IPS DF 19.7 (cell line): Measurements from ENCODE around the gene LDLRAD2.

Experiments
- DNase-seq: peaks from one replicate; pipeline ENCODE4 v3.0.0-alpha.2; 2013; ENCODE audit warnings: low read depth, low spot score

The LDLRAD2 gene

DNA sequence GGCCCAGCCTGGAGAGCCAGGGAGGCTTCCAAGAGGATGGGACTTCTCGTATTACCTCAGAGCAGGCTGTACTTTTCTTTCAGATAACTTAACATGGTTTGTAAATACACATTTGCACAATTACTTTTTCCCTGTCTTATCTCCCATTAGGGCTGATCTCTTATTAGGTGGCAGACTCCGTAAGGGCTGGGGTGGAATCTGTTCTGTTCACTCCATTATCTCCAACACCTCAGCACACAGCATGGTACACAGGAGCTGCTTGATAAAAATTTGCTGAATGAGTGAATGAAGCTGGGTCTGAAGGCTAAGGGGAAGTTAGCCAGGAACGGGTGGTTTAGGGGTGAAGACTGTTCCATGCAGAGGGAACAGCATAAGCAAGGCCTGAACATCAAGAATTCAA is 48.9 kb downstream of the LDLRAD2 start:
- DNase-seq, result no peak

DNA sequence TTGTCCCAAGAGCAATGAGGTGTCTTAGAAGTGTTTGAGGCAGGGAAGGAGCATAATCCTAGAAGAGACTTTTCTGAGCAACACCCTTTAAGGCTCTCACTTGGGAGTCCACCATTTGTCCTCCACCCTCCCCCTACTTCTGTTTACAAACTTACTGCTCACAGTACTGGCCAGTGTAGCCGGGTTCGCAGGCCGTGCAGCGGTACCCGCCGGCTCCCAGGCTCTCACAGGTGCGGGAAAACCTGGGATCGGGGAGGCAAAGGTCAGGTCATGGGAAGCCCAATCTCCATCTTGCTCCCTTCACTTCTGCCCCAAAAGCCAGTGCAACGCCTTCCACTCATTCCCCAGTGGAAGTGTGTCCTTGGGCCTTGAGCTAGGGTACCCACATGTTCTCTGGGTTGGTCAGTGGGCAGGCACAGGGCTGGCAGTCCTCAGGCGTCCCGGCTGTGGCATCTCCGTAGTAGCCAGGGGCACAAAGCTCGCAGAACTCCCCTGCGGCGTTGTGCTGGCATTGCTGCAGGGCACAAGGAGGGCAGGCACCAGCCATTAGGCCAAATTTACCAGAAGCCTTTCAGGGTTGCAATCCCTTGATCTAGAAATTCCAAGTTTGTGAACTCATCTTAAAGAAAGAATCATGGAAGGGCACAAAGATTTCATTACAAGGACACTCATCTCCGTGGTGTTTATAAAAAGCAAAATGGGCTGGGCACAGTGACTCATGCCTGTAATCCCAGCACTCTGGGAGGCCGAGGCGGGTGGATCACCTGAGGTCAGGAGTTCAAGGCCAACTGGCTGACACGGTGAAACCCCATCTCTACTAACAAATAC is 49.8 kb downstream of the LDLRAD2 start:
- no peak for DNase-seq

- DNase-seq, result no peak
Observed at GRCh38 chr1:21863981-21864380, 51.9 kb downstream of the LDLRAD2 start.

DNA sequence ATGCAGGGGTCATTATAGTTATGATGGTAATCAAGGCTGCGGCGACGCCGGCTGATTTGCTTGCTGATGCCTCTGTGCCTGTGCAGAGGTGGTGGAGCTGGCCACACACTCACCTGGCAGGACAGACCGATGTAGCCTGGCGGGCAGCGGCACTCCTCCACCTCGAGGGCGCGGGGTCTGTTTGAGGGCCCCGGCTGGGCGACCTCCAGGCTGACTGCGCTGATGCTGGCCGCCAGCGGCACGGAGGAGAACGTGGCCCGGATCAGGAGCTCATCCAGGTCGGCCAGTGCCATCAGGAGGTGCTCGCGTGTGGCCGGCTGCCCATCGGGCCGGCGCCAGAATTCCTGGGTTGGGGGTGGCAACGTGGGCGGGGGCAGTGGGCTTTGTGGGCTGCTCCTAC is 52.7 kb downstream of the LDLRAD2 start:
- DNase-seq, result no peak

DNA sequence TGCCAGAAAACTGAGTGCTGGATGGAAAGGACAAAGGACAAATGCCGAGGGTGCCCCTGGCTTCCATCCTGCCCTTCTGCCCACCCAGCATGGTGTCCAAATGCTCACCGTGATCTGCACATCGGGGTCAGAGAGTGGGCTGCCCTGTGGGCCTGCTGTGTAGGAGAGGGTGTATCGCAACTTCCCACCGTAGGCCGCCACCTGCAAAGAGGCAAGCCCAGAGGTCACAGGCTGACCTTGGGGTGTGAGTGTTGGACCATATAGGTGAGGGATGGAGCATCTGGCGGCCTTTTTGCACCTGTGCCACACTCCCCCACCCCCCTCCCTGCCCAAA is 53.5 kb downstream of the LDLRAD2 start:
- no peak for DNase-seq

DNA sequence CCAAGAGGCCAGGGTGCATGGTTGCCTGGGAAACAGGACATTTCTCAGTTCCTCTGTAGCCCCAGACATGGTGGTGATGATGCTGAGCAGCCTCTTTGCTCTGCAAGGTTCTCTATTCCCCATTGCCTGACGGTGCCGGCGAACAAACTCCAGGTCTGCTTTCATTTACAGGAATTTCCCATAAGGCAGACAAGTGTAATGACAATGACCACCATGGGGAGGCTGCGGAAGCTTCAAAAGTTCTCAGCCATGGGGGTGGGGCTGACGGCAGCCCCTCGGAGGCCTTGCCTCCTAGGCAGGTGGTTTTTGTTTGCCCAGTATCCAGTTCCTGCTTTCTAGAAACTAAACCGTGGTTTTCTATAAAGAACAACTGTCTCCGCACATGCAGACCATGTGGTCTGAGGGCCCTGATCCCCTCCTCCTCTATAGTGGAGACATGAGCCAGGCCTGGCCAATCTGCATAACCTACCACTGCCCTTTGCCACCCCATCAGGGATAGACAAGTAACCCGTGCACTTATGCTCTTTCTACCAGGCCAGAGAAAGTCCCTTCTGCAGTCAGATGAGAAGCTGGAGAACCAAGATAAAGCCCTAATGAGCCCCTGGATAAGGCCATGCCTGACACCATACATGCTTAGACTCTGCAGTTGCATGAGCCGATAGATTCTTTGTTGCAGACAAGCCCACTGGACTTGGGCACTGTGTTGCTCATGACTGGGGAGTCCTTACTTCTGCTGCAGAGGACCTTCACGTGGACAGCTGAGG is 54.1 kb downstream of the LDLRAD2 start:
- peak; percentile 17 for DNase-seq

- DNase-seq, result no peak
Observed at GRCh38 chr1:21866707-21867043, 54.6 kb downstream of the LDLRAD2 start.

DNA sequence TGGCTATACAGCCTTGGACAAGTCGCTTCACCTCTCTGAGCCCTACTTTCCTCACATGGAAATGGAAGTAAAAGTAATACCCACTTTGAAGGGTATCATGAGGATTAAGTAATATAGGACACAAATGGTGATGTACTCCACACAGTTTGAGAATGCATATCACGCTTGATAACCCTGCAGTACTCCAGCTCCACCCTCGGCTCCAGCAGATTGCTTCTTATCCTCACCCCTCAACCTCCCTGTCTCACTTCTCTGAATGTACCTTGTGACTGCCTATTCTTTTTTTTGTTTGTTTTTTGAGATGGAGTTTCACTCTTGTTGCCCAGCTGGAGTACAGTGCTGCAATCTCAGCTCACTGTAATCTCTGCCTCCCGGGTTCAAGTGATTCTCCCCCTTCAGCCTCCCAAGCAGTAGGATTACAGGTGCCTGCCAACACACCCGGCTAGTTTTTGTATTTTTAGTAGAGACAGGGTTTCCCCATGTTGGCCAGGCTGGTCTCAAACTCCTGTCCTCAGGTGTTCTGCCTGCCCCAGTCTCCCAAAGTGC is 55.5 kb downstream of the LDLRAD2 start:
- DNase-seq, result no peak

- DNase-seq, result no peak
Observed at GRCh38 chr1:21868482-21868881, 56.4 kb downstream of the LDLRAD2 start.

- no peak for DNase-seq
Observed at GRCh38 chr1:21868941-21869454, 56.9 kb downstream of the LDLRAD2 start.

DNA sequence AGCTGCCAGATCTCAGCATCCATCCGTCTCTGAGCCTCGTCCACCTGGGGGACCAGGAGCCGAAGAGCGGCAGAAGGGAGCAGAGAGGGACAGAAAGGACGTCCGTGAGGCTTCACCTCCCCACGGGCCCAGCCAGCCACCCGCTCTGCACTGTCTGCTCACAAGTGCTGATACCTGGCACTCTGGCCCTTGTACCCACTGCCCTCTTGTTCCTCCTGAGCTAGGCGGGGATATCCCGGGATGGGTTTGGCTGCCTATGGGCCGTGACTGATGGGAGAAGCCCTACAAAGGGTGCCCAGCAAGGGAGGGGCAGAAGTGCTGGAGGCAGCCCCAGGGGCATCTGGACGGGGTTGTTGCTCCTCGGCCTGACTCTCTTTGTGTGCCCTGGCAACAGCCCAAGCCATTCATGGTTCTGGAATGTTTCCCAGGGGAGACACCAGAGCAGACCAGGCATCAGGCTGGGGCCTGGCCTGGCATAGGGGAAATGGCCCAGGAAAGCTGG is 57.6 kb downstream of the LDLRAD2 start:
- no peak for DNase-seq

GRCh38 chr1:21870611-21871010 is 58.5 kb downstream of the LDLRAD2 start:
- DNase-seq, result no peak

- DNase-seq, result no peak
Observed at GRCh38 chr1:21871943-21872342, 59.9 kb downstream of the LDLRAD2 start.

- no peak for DNase-seq
Observed at GRCh38 chr1:21872445-21873079, 60.5 kb downstream of the LDLRAD2 start.

- no peak for DNase-seq
Observed at GRCh38 chr1:21873174-21873573, 61.1 kb downstream of the LDLRAD2 start.

GRCh38 chr1:21873761-21874160 is 61.7 kb downstream of the LDLRAD2 start:
- DNase-seq, result no peak

DNA sequence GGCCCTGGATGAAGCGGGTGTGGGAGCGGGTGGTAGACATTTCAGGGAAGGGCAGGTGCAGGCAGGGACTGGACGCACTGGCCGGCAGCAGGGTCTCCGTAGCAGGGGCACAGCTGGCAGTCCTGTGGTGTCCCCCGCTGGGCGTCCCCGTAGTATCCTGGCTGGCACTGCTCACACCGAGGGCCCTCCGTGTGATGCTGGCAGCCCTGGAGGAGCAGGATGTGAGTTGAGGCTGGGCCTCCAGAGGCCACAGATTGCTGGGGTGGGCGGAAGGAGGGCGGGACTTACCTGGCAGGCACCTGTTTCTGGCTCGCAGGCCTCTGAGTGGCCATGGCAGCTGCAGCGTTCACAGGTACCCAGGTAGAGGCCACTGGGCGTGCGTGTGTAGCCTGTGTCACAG is 62.3 kb downstream of the LDLRAD2 start:
- DNase-seq, result no peak
